ENCODE measurements around the gene CCNB1IP1.

DNA sequence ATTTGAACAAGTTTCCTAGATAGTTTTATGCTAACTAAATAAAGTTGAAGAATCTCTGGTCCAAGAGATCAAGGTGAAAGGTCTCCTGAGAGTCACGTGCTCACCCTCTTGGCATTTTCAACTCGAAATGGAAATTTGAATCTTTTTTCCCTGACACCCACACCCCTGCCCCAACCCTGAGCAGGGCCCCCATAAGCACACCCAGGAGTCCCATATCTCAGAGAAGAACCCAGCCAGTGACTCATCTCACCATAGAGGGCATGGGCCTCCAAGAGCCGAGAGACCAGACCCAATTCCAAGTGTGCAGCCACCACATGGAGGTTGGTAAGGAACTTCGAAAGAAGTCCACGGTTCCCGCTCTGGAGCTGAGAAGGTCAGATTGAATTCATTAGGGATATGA is 47.6 kb upstream of the CCNB1IP1 start:
- TF ChIP-seq, protein P1, sequence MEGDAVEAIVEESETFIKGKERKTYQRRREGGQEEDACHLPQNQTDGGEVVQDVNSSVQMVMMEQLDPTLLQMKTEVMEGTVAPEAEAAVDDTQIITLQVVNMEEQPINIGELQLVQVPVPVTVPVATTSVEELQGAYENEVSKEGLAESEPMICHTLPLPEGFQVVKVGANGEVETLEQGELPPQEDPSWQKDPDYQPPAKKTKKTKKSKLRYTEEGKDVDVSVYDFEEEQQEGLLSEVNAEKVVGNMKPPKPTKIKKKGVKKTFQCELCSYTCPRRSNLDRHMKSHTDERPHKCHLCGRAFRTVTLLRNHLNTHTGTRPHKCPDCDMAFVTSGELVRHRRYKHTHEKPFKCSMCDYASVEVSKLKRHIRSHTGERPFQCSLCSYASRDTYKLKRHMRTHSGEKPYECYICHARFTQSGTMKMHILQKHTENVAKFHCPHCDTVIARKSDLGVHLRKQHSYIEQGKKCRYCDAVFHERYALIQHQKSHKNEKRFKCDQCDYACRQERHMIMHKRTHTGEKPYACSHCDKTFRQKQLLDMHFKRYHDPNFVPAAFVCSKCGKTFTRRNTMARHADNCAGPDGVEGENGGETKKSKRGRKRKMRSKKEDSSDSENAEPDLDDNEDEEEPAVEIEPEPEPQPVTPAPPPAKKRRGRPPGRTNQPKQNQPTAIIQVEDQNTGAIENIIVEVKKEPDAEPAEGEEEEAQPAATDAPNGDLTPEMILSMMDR (IDR thresholded peaks at IDR 0.05) = no peak
- TF ChIP-seq POLR2AphosphoS5 (IDR thresholded peaks at IDR 0.05; ENCODE audit: low read depth, low read length) (no peak), TEAD4 (IDR thresholded peaks at IDR 0.05; ENCODE audit: borderline replicate concordance, insufficient read depth) (no peak), GABPA (IDR thresholded peaks at IDR 0.05; ENCODE audit: low read depth) (no peak), TCF12 (IDR thresholded peaks at IDR 0.05) (no peak), CHD2 (IDR thresholded peaks at IDR 0.05; ENCODE audit: low read length, partially characterized antibody) (no peak), ELF1 (IDR thresholded peaks at IDR 0.05) (no peak), NRF1 (IDR thresholded peaks at IDR 0.05; ENCODE audit: low read depth, low read length) (no peak), TAF1 (IDR thresholded peaks at IDR 0.05; ENCODE audit: borderline replicate concordance, low read depth, low read length) (no peak), EP300 (IDR thresholded peaks at IDR 0.05; ENCODE audit: borderline replicate concordance in 1 of 2, low read depth in 1 of 2, low read length in 1 of 2) (no peak)
- TF ChIP-seq, protein P2, sequence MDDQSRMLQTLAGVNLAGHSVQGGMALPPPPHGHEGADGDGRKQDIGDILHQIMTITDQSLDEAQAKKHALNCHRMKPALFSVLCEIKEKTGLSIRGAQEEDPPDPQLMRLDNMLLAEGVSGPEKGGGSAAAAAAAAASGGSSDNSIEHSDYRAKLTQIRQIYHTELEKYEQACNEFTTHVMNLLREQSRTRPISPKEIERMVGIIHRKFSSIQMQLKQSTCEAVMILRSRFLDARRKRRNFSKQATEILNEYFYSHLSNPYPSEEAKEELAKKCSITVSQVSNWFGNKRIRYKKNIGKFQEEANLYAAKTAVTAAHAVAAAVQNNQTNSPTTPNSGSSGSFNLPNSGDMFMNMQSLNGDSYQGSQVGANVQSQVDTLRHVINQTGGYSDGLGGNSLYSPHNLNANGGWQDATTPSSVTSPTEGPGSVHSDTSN (IDR thresholded peaks at IDR 0.05) = no peak
- TF ChIP-seq, protein P3, sequence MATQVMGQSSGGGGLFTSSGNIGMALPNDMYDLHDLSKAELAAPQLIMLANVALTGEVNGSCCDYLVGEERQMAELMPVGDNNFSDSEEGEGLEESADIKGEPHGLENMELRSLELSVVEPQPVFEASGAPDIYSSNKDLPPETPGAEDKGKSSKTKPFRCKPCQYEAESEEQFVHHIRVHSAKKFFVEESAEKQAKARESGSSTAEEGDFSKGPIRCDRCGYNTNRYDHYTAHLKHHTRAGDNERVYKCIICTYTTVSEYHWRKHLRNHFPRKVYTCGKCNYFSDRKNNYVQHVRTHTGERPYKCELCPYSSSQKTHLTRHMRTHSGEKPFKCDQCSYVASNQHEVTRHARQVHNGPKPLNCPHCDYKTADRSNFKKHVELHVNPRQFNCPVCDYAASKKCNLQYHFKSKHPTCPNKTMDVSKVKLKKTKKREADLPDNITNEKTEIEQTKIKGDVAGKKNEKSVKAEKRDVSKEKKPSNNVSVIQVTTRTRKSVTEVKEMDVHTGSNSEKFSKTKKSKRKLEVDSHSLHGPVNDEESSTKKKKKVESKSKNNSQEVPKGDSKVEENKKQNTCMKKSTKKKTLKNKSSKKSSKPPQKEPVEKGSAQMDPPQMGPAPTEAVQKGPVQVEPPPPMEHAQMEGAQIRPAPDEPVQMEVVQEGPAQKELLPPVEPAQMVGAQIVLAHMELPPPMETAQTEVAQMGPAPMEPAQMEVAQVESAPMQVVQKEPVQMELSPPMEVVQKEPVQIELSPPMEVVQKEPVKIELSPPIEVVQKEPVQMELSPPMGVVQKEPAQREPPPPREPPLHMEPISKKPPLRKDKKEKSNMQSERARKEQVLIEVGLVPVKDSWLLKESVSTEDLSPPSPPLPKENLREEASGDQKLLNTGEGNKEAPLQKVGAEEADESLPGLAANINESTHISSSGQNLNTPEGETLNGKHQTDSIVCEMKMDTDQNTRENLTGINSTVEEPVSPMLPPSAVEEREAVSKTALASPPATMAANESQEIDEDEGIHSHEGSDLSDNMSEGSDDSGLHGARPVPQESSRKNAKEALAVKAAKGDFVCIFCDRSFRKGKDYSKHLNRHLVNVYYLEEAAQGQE (IDR thresholded peaks at IDR 0.05; ENCODE audit: low read depth, low read length) = no peak
- TF ChIP-seq, protein P4, sequence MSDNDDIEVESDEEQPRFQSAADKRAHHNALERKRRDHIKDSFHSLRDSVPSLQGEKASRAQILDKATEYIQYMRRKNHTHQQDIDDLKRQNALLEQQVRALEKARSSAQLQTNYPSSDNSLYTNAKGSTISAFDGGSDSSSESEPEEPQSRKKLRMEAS (IDR thresholded peaks at IDR 0.05; ENCODE audit: low read depth) = no peak
- TF ChIP-seq, protein P5, sequence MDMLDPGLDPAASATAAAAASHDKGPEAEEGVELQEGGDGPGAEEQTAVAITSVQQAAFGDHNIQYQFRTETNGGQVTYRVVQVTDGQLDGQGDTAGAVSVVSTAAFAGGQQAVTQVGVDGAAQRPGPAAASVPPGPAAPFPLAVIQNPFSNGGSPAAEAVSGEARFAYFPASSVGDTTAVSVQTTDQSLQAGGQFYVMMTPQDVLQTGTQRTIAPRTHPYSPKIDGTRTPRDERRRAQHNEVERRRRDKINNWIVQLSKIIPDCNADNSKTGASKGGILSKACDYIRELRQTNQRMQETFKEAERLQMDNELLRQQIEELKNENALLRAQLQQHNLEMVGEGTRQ (IDR thresholded peaks at IDR 0.05; ENCODE audit: borderline replicate concordance, low read depth, low read length) = no peak
